Kasumi-1 (cell line): ENCODE measurements around the gene KLK1.

ENCODE experiments used
- DNase-seq, 2 experiments: peaks; one replicate each; lab custom pipeline; 2025; lab: John Stamatoyannopoulos, UW

The KLK1 gene

DNA sequence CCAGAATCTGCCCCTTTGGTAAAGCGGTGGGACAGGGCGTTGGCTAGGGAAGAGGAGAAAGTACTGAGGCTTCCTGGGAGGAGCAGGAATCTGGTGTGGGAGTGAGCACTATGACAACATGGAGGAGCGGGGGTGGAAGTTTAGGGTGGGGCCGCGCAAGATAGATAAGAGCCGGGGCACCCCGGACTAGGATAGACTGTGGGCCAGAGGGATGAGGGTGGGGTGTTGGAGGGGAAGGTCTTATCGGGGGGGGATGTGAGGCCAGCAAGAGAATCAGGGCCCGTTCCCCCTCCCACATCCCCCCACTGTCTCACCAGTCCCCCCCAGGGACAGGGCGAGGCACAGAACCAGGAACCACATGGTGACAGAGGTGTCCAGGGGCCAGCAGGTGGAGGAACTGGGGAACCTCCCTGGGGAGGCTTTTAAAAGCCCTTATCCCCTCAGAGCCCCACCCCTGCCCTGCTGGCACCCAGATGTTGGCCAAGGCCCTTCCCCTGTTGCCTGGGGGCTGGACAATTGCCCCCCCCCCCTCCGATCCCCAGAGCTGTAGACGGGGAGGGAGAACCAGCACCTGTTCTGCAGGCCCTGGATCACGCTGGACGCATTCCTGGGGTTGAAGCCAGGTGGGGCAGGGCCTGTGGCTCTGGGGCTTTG is at the start of gene KLK1:
TSS of gene KLK1 (minus strand) at position 399 of the 654 bp plus-strand sequence. CDS start at position 360, 39 bp downstream.
- DNase-seq: no peak

DNA sequence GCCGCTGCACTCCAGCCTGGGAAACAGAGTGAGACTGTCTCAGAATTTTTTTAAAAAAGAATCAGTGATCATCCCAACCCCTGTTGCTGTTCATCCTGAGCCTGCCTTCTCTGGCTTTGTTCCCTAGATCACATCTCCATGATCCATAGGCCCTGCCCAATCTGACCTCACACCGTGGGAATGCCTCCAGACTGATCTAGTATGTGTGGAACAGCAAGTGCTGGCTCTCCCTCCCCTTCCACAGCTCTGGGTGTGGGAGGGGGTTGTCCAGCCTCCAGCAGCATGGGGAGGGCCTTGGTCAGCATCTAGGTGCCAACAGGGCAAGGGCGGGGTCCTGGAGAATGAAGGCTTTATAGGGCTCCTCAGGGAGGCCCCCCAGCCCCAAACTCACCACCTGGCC is 49.5 kb upstream of the KLK1 start, which contains the start of gene KLK2:
TSS of gene KLK2 (plus strand) at position 384 of the 400 bp plus-strand sequence. CDS start 35 bp downstream, outside the sequence.
- DNase-seq: no peak

DNA sequence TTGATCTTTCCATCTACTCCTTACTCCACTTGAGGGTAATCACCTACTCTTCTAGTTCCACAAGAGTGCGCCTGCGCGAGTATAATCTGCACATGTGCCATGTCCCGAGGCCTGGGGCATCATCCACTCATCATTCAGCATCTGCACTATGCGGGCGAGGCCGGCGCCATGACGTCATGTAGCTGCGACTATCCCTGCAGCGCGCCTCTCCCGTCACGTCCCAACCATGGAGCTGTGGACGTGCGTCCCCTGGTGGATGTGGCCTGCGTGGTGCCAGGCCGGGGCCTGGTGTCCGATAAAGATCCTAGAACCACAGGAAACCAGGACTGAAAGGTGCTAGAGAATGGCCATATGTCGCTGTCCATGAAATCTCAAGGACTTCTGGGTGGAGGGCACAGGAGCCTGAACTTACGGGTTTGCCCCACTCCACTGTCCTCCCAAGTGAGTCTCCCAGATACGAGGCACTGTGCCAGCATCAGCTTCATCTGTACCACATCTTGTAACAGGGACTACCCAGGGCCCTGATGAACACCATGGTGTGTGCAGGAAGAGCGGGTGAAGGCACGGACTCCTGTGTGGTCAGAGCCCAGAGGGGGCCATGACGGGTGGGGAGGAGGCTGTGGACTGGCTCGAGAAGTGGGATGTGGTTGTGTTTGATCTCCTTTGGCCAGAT is 47.0 kb upstream of the KLK1 start:
- DNase-seq: no peak

DNA sequence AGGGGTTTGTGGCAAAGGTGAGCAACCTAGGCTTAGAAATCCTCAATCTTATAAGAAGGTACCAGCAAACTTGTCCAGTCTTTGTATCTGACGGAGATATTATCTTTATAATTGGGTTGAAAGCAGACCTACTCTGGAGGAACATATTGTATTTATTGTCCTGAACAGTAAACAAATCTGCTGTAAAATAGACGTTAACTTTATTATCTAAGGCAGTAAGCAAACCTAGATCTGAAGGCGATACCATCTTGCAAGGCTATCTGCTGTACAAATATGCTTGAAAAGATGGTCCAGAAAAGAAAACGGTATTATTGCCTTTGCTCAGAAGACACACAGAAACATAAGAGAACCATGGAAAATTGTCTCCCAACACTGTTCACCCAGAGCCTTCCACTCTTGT is 45.9 kb upstream of the KLK1 start:
- no peak for DNase-seq

GRCh38 chr19:50861496-50862286 is 38.1 kb upstream of the KLK1 start:
- DNase-seq: no peak

GRCh38 chr19:50861010-50861409 is 37.4 kb upstream of the KLK1 start:
- DNase-seq: no peak

- no peak for DNase-seq
Measured at GRCh38 chr19:50859849-50860248, 36.3 kb upstream of the KLK1 start.

- no peak for DNase-seq
Measured at GRCh38 chr19:50858886-50859285, 35.3 kb upstream of the KLK1 start.

DNA sequence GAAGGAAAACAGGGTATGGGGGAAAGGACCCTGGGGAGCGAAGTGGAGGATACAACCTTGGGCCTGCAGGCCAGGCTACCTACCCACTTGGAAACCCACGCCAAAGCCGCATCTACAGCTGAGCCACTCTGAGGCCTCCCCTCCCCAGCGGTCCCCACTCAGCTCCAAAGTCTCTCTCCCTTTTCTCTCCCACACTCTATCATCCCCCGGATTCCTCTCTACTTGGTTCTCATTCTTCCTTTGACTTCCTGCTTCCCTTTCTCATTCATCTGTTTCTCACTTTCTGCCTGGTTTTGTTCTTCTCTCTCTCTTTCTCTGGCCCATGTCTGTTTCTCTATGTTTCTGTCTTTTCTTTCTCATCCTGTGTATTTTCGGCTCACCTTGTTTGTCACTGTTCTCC is 33.8 kb upstream of the KLK1 start:
- DNase-seq: no peak

- no peak for DNase-seq
Measured at GRCh38 chr19:50854636-50855410, 31.2 kb upstream of the KLK1 start, which contains the start of gene KLK3. Gene KLK3 (plus strand): TSS chr19:50854915. CDS start chr19:50854956, 41 bp downstream.

DNA sequence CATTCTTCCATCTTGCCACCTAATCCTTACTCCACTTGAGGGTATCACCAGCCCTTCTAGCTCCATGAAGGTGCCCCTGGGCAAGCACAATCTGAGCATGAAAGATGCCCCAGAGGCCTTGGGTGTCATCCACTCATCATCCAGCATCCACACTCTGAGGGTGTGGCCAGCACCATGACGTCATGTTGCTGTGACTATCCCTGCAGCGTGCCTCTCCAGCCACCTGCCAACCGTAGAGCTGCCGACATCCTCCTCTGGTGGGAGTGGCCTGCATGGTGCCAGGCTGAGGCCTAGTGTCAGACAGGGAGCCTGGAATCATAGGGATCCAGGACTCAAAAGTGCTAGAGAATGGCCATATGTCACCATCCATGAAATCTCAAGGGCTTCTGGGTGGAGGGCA is 28.0 kb upstream of the KLK1 start:
- DNase-seq: no peak

DNA sequence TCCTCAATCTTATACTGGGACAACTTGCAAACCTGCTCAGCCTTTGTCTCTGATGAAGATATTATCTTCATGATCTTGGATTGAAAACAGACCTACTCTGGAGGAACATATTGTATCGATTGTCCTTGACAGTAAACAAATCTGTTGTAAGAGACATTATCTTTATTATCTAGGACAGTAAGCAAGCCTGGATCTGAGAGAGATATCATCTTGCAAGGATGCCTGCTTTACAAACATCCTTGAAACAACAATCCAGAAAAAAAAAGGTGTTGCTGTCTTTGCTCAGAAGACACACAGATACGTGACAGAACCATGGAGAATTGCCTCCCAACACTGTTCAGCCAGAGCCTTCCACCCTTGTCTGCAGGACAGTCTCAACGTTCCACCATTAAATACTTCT is 27.2 kb upstream of the KLK1 start:
- DNase-seq: no peak

DNA sequence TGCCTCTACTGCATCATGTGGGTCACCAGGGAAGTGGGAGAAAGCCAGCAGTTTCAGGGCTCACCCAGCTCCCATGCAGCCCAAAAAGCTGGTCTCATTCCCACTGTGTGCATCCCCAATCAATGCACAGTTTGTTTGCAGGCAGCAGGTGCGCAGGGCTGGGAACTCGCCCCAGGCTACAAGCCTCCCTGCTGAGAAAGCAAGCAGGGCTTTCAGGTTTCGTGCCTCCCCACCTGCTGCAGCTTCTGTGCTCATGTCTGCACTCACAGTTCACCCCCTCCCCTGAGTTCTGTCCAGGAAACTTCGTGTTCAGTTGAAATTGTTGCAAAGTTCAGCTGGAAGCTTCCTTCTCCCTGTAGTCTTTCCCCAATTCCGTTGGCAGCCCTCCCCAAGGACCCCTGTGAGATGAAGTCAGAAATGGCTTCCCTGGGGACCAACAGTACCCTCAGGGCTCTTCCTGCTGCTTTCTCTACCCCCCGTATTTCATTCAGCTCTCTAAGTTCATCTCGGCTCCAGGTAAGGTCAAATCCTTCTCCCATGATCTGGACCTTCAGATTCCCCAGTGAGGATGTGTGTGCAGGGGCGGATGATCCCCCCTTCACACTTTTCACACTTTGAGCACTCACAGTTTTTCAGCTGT is 20.8 kb upstream of the KLK1 start:
- DNase-seq: no peak

DNA sequence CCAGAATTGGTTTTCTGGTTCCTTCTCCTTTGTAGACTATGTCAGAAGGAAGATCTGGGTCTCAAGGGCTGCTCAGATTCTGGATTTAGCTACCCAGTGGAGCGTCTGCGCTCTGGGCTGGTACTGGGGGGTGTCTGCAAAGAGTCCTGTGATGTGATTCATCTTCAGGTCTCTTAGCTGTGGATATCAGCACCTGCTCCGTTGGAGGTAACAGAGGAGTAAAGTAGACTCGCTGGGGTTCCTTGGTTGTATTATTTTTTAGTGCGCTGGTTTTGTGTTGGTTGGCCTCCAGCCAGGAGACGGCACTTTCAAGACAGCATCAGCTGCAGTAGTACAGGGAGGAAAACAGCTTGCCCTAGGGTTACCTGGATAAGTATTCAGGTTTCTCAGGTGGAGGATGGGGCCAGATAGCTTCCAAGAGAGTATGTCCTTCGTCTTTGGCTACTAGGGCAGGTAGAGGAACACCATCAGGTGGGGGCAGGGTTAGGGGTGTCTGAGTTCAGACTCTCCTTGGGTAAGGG is 20.2 kb upstream of the KLK1 start:
- no peak for DNase-seq

- DNase-seq: no peak
Measured at GRCh38 chr19:50843205-50843604, 19.6 kb upstream of the KLK1 start.

GRCh38 chr19:50842130-50842529 is 18.5 kb upstream of the KLK1 start:
- no peak for DNase-seq

DNA sequence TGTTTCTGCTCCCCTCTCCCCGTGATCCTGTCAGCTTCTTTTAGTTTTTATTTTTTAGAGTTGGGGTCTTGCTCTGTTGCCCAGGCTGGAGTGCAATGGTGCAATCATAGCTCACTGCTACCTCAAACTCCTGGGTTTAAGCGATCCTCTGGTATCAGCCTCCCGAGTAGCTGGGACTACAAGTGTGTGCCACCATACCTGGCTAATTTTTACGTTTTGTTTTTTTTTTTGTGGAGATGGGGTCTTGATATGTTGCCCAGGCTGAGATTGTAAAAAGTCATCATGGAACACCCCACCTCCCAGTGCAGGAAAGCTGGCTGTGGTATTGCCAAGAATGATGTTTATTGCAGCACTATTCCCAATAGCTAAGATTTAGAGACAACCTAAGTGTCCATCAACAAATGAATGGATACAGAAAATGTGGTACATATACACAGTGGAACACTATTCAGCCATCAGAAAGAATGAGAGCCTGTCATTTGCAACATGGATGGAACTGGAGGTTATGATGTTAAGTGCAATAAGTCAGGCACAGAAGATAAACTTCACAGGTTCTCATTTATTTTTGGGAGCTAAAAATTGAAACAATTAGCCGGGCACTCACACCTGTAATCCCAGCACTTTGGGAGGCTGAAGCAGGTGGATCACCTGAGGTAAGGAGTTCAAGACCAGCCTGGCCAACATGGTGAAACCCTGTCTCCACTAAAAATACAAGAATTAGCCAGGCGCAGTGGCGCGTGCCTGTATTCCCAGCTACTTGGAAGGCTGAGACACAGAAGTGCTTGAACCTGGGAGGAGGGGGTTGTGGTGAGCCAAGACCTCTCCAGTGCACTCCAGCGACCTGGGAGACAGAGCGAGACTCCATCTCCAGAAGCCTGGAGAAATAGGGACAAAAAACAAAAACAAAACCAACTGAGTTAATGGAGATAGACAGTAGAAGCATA is 16.4 kb upstream of the KLK1 start:
- no peak for DNase-seq

DNA sequence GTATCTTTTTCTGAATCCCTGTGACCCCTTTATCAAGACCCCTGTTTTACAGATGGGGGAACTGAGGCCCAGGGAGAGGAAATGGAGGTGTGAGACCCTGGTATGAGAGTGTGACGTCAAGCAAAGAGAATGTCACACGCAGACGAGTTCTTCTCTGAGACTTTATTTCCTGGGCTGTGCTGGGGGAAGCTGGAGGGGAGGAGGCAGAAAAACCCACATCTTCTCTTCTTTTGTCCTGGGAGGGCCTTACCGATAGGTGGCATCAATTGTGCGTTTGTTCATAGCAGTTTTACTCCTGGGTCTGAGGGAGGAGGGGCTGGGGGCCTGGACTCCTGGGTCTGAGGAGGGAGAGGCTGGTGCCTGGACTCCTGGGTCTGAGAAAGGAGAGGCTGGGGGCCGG is 14.7 kb upstream of the KLK1 start:
- no peak for DNase-seq

- DNase-seq: no peak
Measured at GRCh38 chr19:50837300-50837699, 13.7 kb upstream of the KLK1 start.

DNA sequence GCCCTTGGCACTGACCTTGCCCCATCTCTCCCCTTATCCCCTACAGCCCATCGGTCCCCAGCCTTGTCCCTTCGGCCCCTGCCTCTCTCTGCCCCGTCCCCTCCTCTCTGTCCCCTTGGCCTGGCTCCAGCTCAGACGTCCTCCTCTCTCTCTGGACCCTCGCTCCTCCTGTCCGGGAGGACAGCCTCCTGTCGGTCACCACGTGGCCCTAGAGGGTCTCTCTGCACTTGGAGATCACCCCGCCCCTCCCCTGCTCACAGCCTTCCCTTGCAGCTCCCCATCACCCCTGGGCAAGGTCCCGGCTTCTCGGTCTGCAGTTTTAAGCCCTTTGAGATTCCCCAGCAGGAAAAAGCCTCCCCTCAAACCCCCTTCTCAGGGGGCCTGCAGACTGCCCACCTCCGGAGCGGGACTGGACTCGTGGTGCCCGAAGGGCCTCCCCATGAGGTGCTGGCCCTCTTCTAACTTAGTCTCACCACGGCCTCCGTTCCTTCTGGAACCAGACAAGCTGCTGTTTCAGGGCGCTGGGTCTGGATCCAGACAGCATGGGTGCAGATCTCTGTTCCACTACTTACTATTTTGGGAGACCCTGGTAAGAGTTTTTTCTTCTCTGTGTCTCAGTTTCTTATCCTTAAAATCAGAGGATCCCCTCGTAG is 13.1 kb upstream of the KLK1 start:
- no peak for DNase-seq
